ENCODE data around the gene RAB5B. TPM values are rescaled to one million over a fixed set of nuclear protein-coding genes. Genes with fewer than 3 reads are reported as not detected.
"Not testable (repeated sequence)": the region's sequence is repeated elsewhere in the genome, so short reads cannot be mapped to it uniquely, and the experiment has no call there.

Gene RAB5B
- polyA plus RNA-seq, 1 donor from 2014 or later: 54.7 TPM

- no peaks in the 10 kb centered on the region for H3K9me3 Mint-ChIP-seq
- no peaks in the 10 kb centered on the region for H3K27me3 Mint-ChIP-seq
- H3K36me3 Mint-ChIP-seq: peaks cover 10% of the 10 kb centered on the region
- H3K4me1 Mint-ChIP-seq: peaks cover 0 to 1% (median 0%) of the 10 kb centered on the region in 3 donors
- H3K27ac Mint-ChIP-seq: no peak overlapping the region
- no peak overlapping the region for H3K4me3 Mint-ChIP-seq
Observed at GRCh38 chr12:56034586-56035332, 60.9 kb downstream of the RAB5B start.

GRCh38 chr12:56037161-56037560, 63.3 kb downstream of the RAB5B start:
- H3K36me3 Mint-ChIP-seq: peaks cover 8% of the 10 kb centered on the region
- H3K27ac Mint-ChIP-seq: peak overlapping the region in 1 of 3 donors; percentile 39
- no peaks in the 10 kb centered on the region for H3K27me3 Mint-ChIP-seq
- no peaks in the 10 kb centered on the region for H3K9me3 Mint-ChIP-seq
- no peak overlapping the region for H3K4me3 Mint-ChIP-seq
- peaks cover 2 to 5% (median 4%) of the 10 kb centered on the region in 3 donors for H3K4me1 Mint-ChIP-seq

- no peaks in the 10 kb centered on the region for H3K9me3 Mint-ChIP-seq
- H3K27ac Mint-ChIP-seq: peak overlapping the region in 1 of 3 donors; percentile 26
- peaks cover 9 to 11% (median 10%) of the 10 kb centered on the region in 3 donors for H3K4me1 Mint-ChIP-seq
- H3K36me3 Mint-ChIP-seq: peaks cover 8% of the 10 kb centered on the region
- peak overlapping the region in 1 of 4 donors; percentile 22 for H3K4me3 Mint-ChIP-seq
- H3K27me3 Mint-ChIP-seq: no peaks in the 10 kb centered on the region
Observed at GRCh38 chr12:56038022-56038655, 64.3 kb downstream of the RAB5B start.

- no peaks in the 10 kb centered on the region for H3K27me3 Mint-ChIP-seq
- peak overlapping the region in 1 of 3 donors; percentile 88 for H3K27ac Mint-ChIP-seq
- H3K4me1 Mint-ChIP-seq: peaks cover 10 to 13% (median 12%) of the 10 kb centered on the region in 3 donors
- no peaks in the 10 kb centered on the region for H3K9me3 Mint-ChIP-seq
- H3K36me3 Mint-ChIP-seq: peaks cover 11% of the 10 kb centered on the region
- no peak overlapping the region for H3K4me3 Mint-ChIP-seq
Observed at GRCh38 chr12:56040151-56040550, 66.3 kb downstream of the RAB5B start.

GRCh38 chr12:56040963-56041551, 67.2 kb downstream of the RAB5B start:
- H3K36me3 Mint-ChIP-seq: peaks cover 5% of the 10 kb centered on the region
- H3K4me3 Mint-ChIP-seq: peak overlapping the region; percentile 91 to 100 (median 98)
- peak overlapping the region; percentile 88 to 99 (median 98) for H3K27ac Mint-ChIP-seq
- peaks cover 8 to 13% (median 12%) of the 10 kb centered on the region in 3 donors for H3K4me1 Mint-ChIP-seq
- no peaks in the 10 kb centered on the region for H3K27me3 Mint-ChIP-seq
- H3K9me3 Mint-ChIP-seq: no peaks in the 10 kb centered on the region

GRCh38 chr12:56041552-56042429, 67.9 kb downstream of the RAB5B start, which contains the start of gene RPS26:
RPS26 (plus strand) TSS chr12:56041918; CDS start chr12:56042167, 249 bp downstream.
- Mint-ChIP-seq H3K9me3 (no peaks in the 10 kb centered on the region), H3K4me3 (peak within 1 kb of the TSS; percentile 91 to 100 (median 98))

GRCh38 chr12:56042430-56042813, 68.5 kb downstream of the RAB5B start:
- peak overlapping the region; percentile 91 to 100 (median 98) for H3K4me3 Mint-ChIP-seq
- H3K9me3 Mint-ChIP-seq, H3K27me3 Mint-ChIP-seq, H3K36me3 Mint-ChIP-seq: not testable (repeated sequence)
- H3K4me1 Mint-ChIP-seq: peaks cover 12 to 18% (median 15%) of the 10 kb centered on the region in 3 donors
- peak overlapping the region; percentile 88 to 99 (median 98) for H3K27ac Mint-ChIP-seq

More at GRCh38 chr12:56041552-56042429, 67.9 kb downstream of the RAB5B start, which contains the start of gene RPS26:
- peak within 1 kb of the TSS; percentile 88 to 99 (median 98) for H3K27ac Mint-ChIP-seq
- peaks cover 8 to 13% (median 12%) of the 10 kb centered on the region in 3 donors for H3K4me1 Mint-ChIP-seq
- peaks cover 5% of the 10 kb centered on the region for H3K36me3 Mint-ChIP-seq
- no peaks in the 10 kb centered on the region for H3K27me3 Mint-ChIP-seq

GRCh38 chr12:56042843-56043242, 69.0 kb downstream of the RAB5B start:
- Mint-ChIP-seq H3K36me3 (peaks cover 5% of the 10 kb centered on the region), H3K9me3 (no peaks in the 10 kb centered on the region), H3K4me3 (peak overlapping the region; percentile 91 to 100 (median 98)), H3K4me1 (peaks cover 12 to 18% (median 15%) of the 10 kb centered on the region in 3 donors), H3K27ac (peak overlapping the region; percentile 88 to 99 (median 98)), H3K27me3 (no peaks in the 10 kb centered on the region)

Other genes with a start within 250 kb of the RAB5B start
- gene CD63, start 245.1 kb upstream of the RAB5B start, polyA plus RNA-seq: 171 TPM
- gene GDF11, start 231.0 kb upstream of the RAB5B start, polyA plus RNA-seq: 1.1 TPM
- 94.2 TPM for gene SARNP, start 156.4 kb upstream of the RAB5B start, polyA plus RNA-seq
- 97.5 TPM for gene ORMDL2, start 156.0 kb upstream of the RAB5B start, polyA plus RNA-seq
- gene DNAJC14, start 144.5 kb upstream of the RAB5B start, polyA plus RNA-seq: 35.9 TPM
- not detected for gene MMP19, start 131.1 kb upstream of the RAB5B start, polyA plus RNA-seq
- 76.5 TPM for gene PYM1, start 46.2 kb upstream of the RAB5B start, polyA plus RNA-seq
- gene DGKA, start 42.9 kb upstream of the RAB5B start, polyA plus RNA-seq: 114 TPM
- 1.1 TPM for gene PMEL, start 8.0 kb upstream of the RAB5B start, polyA plus RNA-seq
- 8.9 TPM for gene CDK2, start 7.2 kb upstream of the RAB5B start, polyA plus RNA-seq
- 1.3 TPM for gene SUOX, start 23.2 kb downstream of the RAB5B start, polyA plus RNA-seq
- 0.35 TPM for gene IKZF4, start 47.0 kb downstream of the RAB5B start, polyA plus RNA-seq
- 1,297 TPM for gene RPS26, start 67.8 kb downstream of the RAB5B start, polyA plus RNA-seq
- 0.83 TPM for gene ERBB3, start 106.1 kb downstream of the RAB5B start, polyA plus RNA-seq
- gene PA2G4, start 130.5 kb downstream of the RAB5B start, polyA plus RNA-seq: 112 TPM
- gene RPL41, start 142.6 kb downstream of the RAB5B start, polyA plus RNA-seq: 8,874 TPM
- gene ZC3H10, start 144.2 kb downstream of the RAB5B start, polyA plus RNA-seq: 2.9 TPM
- 156 TPM for gene ESYT1, start 154.2 kb downstream of the RAB5B start, polyA plus RNA-seq
- gene MYL6B, start 178.5 kb downstream of the RAB5B start, polyA plus RNA-seq: 25.2 TPM
- gene MYL6, start 184.3 kb downstream of the RAB5B start, polyA plus RNA-seq: 1,656 TPM
- gene SMARCC2, start 215.4 kb downstream of the RAB5B start, polyA plus RNA-seq: 81.9 TPM
- gene RNF41, start 247.8 kb downstream of the RAB5B start, polyA plus RNA-seq: 104 TPM